Non-pigmented ciliary epithelial cell (primary cell): Measurements from ENCODE around the gene NUP93.
"Not testable (repeated sequence)": the region's sequence is repeated elsewhere in the genome, so short reads cannot be mapped to it uniquely, and the experiment has no call there.

Experiments
- DNase-seq: peaks from one replicate; pipeline ENCODE4 v3.0.0-alpha.2; 2010; ENCODE audit warnings: low read depth

The NUP93 gene

DNA sequence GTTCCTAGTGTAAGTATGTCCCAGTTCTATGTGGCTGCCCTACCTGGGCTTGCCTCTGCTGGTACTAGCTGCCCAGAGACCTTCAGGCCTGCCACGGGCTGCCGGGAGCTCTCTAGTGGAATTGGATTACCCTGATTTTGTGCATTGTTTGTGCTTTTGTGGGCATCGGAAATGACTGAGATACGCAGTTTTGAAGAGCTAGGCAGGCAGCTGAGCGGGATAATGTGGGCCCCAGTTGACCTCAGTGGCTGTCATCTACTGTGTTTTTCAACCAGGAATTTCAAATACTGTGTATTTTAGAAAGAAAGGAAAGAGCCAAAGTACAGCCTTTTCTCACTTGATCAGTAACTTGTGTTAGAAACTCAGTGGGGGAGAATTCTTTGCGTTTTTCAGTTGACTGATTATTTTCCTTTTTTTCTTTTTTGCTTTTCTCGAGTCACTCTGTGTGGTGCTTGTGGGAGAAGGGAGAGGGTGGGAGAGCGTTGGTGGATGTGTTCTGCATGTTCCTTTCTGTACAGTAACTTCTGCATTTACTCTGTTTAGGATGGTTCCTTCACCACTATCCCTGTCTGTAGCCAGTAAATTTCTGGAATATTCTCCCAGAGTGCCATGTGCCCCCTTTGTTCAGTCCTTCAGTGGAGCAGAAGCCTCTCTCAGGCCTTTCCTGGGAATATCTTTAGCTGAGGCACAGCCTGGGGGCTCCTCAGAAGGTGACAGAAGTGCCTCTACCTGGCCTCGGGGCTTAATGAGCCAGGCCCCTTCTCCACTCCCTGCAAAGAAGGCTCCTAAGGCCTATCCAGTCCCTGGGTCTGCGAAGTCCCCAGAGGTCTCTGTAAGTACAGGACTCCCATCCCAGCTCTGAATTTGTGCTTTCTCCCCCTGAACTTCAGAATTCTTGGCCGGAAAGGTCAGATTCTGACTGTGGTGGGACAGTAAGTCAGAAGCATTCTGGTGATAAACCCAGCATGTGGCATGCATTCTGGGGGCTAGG lies 120.1 kb downstream of the NUP93 start:
- DNase-seq = no peak

DNA sequence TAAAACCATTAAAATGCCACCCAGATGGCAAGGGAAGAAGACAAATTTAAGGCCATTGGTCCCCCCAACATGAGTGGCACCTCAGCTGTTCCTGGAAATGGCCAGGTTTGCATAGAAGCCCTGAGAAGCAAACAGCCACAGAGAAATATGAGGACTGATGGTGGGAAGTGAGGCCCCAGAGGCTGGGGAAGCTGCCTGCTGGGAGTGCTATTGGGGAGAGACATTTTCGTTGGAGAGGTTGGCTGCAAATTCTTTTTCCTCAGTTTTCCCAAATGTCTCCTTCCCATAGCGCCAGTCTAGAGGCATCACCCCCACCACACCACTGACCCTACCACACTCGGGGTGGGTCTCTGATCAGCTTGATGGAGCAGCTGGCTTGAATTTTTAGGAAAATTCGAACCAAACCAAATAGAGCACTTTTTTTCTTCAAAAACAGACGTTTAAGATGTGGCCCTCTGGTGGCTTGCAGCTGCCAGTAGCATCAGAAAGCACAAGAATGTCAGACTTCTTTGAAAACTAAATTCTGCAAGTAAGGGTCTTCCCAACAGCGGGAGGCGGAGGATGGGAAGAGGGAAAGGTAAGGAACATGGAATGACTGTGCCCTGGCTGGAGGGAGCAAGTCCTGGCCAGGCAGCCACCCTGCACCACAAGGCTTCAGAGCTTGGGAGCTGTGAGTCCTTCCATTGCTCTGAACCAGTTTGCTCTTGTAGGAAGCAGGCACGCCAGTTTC lies 121.9 kb downstream of the NUP93 start:
- DNase-seq = no peak

- no peak for DNase-seq
Measured at GRCh38 chr16:56852401-56852730, 122.4 kb downstream of the NUP93 start.

GRCh38 chr16:56852968-56853367 lies 123.0 kb downstream of the NUP93 start:
- DNase-seq = no peak

DNA sequence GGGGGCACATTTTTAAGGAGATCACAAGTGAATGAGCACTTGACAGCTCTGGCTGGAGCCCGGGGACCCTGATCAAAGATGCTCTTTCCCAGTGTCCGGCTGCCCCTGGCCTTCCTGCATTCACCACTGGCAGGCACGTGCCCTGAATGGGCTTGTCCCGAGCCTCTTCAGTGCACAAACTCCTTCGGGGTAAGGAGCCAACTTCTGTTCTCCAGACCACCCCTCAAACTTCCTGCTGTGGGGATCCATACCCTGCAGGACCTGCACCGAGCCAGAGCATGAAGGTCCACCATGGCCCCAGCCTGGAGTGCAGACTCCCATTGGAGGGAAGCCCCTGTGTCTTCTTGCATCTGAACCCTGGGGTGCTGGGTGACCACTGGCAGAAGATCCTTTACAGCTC lies 125.3 kb downstream of the NUP93 start:
- no peak for DNase-seq

- no peak for DNase-seq
Measured at GRCh38 chr16:56855946-56856345, 126.0 kb downstream of the NUP93 start.

DNA sequence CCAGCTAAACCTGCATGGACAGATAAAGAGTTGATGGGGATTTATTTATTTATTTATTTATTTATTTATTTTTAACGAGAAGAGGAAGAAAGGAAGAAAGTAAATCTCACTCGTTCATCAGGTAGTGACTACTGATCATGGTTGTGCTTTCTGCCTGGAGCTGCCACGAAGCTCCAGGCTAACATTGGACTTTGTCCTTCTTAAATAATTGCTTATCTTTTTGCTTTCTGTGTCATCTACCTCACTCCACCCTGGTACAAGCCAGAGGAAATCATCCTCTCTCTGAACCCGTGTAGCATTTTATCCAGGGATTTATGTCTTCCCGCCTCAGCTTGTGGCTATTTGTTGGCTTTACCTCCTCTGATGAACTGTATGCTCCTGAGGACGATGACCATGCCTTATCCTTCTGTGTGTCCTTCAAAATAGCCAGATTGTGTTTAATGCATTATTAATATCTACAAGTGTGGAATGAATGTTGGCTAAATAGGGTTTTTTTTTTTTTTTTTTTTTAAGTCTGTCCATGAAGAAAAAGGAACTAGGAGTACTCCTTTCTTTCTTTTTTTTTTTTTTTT lies 127.0 kb downstream of the NUP93 start:
- no peak for DNase-seq

DNA sequence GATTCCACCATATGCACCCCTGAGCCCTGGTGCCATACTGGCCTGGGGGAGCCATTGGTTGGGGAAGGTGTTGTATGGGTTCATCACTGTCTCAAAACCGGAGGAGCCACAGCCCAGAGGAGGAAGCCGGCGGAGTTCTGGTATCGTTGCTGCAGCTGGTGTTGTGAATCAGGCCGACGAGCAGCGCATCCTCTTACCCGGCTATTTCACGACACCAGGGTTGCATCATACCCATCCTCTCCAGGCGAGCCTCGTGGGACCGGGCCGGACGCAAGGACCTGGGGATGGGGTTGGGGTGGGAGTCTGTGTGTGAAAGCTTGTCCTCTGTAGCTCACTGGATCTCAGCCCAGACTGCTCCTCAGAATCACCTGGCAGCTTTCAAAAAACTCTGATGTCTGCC lies 128.4 kb downstream of the NUP93 start:
- no peak for DNase-seq

- no peak for DNase-seq
Measured at GRCh38 chr16:56859636-56860035, 129.7 kb downstream of the NUP93 start.

DNA sequence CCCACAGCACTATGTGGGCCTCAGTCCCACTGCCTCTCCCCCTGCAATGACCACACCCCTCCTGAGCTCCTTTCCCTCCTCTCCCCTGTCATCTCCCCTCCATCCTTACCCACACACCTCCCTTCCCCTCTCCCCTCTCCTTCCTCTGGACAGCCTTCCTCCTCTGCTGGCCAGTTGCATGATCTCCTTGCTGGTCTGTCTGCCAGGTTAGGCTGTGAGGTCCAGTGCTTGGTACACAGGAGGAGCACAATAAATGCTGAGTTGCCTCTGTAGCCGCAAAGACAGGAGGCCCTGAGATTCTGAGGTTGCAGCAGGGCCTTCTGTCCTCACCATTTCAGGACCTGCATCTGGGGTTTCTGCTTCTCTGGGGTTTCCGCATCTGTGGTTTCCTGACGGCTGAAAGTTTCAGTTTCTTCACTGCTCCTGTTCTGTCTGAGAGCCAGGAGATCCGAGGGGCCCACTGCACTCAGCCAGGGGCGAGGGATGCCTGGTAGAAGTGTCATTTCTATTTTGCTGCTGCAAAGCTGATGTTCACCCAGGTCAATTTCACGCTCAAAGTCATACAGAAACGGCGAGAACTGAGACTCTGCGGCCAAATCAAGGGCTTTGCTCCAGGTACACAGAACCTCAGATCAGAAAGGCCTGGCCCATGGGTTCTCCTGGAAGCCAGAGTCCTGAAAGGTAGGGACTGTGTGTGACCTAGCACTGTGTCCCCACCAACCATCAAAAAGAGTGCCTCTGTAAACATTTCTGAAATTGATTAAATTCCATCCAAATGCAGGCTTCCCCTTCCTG lies 130.5 kb downstream of the NUP93 start:
- no peak for DNase-seq

DNA sequence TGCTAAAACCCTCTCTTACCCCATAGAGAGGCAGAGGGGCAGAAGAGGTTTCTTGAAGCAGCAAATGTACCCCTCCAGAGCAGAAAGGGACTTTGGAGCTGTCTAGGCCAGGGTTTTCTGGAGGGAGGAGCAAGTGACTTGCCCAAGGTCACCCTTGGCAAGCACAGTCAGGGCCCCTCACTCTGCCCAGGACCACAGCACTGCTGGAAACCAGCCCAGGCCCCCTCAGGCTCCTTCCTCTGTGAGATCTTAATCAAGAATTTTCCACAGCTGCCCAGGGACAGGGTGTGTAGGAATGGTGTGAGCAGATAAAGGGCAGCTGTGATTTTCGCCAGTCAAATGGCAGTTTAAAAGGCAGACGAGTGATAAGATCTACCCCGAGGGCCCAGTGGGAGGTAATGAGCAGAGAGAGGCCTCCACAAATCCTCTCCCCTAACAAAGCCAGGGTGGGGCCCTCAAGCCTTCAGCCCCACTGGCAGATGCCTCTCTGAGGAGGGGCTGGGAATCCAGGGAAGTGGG lies 131.2 kb downstream of the NUP93 start:
- no peak for DNase-seq

DNA sequence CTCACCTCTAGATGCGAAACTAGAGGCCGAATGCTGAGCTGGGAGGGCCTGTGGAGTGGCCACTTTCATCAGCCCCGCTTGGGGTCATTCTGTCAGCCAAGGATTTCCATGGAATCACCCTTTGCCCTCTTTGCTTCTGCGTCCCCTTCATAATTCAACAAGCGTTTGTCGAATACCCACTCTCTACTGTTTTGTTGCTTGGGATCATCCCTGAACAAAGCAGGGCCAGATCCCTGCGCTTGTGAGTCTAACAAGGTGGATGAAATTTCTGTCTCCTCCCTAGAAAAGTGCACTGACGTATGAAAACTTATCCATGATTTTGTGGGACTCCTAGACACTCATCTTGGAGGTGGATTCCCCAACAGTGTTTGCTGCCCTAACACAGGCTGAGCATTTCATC lies 131.8 kb downstream of the NUP93 start:
- no peak for DNase-seq

GRCh38 chr16:56862776-56863175 lies 132.8 kb downstream of the NUP93 start:
- DNase-seq = no peak

DNA sequence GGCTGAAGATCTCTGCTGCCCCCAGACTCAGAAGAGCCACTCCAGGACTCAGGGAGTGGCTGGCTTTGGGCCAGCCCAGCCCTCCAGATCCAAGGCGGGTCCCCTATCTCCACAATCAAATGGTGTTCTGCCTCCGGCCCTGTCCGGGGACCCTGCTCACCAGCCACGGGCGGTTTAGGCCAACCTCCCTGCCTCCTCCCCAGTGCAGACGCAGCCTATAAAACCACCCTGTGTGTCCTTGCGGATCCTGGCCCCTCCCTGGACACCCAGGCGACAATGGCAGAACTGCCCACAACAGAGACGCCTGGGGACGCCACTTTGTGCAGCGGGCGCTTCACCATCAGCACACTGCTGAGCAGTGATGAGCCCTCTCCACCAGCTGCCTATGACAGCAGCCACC lies 135.0 kb downstream of the NUP93 start, which contains the start of gene SLC12A3:
SLC12A3 (plus strand) TSS at position 248 of the 400 bp plus-strand sequence; CDS start at position 277, 29 bp downstream.
- no peak for DNase-seq

- DNase-seq = no peak
Measured at GRCh38 chr16:56865394-56866062, 135.6 kb downstream of the NUP93 start.

DNA sequence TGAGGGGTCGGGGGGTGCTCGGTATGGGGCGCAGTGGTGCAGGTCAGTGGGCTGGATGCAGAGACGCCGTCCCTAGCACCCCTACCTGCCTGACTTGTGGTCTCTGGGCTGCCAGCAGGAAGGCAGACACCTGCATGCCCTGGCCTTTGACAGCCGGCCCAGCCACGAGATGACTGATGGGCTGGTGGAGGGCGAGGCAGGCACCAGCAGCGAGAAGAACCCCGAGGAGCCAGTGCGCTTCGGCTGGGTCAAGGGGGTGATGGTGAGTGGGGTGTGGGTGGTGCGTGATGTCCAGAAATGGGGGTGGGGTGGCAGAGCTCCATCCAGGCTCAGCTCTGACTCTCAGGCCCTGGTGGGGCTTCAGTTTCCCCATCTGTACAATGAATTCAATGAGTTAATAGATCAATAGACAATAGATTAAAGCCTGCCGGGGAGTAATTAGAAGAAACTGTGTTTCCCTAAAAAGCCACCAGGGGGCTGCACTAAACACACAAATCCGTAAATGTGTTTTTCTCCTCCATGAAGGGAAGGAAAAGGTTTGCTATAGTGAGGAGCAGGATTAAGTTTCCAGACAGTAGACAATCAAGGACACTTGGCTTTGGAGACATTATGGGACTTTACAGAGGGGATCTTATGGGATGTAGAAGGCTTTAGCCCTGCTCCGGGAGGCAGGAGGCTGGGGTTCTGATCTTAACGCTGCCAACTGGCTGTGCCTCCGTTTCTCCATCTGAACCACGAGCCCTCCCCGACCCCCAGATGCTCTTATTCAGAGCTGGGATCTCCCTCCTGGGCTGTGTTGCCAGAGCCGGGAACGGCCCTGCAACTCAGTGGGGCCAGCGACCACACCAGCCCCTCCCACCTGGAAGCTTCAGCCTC lies 137.3 kb downstream of the NUP93 start:
- DNase-seq = no peak

DNA sequence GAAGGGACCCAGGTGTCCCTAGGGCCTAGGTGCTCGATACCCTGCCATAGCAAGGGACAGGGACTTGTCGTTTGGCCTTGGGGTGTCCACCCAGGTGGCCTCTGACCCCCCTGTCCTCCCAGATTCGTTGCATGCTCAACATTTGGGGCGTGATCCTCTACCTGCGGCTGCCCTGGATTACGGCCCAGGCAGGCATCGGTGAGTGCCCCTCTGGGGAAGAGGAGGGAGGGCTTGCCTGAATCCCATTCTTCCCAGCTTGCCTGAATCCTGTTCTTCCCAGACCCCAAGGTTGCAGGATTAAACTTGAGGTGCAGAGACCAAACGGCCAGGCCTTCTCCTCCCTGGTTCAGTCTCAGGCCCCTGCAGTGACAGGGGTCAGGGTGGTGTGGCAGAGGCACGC lies 138.2 kb downstream of the NUP93 start:
- no peak for DNase-seq

DNA sequence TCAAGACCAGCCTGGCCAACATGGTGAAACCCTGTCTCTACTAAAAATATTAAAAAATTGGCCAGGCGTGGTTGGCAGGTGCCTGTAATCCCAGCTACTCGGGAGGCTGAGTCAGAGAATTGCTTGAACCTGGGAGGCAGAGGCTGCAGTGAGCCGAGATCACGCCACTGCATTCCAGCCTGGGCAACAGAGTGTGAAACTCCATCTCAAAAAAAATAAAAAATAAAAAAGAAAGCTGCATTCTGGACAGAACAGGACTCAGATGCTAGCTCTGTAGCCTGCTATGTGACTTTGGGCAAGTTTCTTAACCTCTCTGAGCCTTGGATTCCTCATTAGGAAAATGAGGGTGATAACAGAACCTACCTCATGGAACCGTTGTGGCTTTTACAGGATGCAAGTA lies 138.8 kb downstream of the NUP93 start:
- DNase-seq = not testable (repeated sequence)

- DNase-seq = no peak
Measured at GRCh38 chr16:56869513-56870275, 139.8 kb downstream of the NUP93 start.
